ENCODE data around the gene ZNF653. TPM values are rescaled to one million over a fixed set of nuclear protein-coding genes. Genes with fewer than 3 reads are reported as not detected.

ZNF653 gene
- total and polyA plus RNA-seq, 9 of the 15 experiments (the other 6 are each of a cell fraction or from before 2014, with no cell fraction given): 1.6 to 8.0 (median 4.2) TPM; not detected in 2

- no peak for TF ChIP-seq ATF4 (CRISPR knock-in tag; IDR thresholded peaks at IDR 0.05)
- no peak for TF ChIP-seq ZKSCAN8 (CRISPR knock-in tag; IDR thresholded peaks at IDR 0.05)
- TF ChIP-seq BRCA1 (IDR thresholded peaks at IDR 0.05): no peak
- TF ChIP-seq BRCA1 (CRISPR knock-in tag; IDR thresholded peaks at IDR 0.05): no peak
- TF ChIP-seq MGA (IDR thresholded peaks at IDR 0.05): no peak
- no peak for TF ChIP-seq ZNF707 (CRISPR knock-in tag; conservative IDR thresholded peaks at IDR 0.05)
- TF ChIP-seq ZNF133 (CRISPR knock-in tag; IDR thresholded peaks at IDR 0.05): no peak
- TF ChIP-seq ETV6 (IDR thresholded peaks at IDR 0.05; ENCODE audit: borderline replicate concordance in 1 of 2, low read depth in 2 of 2, low read length in 1 of 2): no peak
- no peak for TF ChIP-seq ETV6 (CRISPR knock-in tag; IDR thresholded peaks at IDR 0.05; ENCODE audit: borderline replicate concordance)
- TF ChIP-seq SMAD1 (IDR thresholded peaks at IDR 0.05; ENCODE audit: low read depth, low read length, partially characterized antibody): no peak
- TF ChIP-seq SRSF3 (IDR thresholded peaks at IDR 0.05; ENCODE audit: insufficient read depth, low read length): no peak
- peak; percentile 76; the same call in 1 of the 2 replicates for TF ChIP-seq MYC (IDR thresholded peaks at IDR 0.05; ENCODE audit: low read depth, low read length)
- TF ChIP-seq MYC (CRISPR knock-in tag; IDR thresholded peaks at IDR 0.05; ENCODE audit: borderline replicate concordance, low read depth): peak; percentile 85; the same call in 1 of the 2 replicates
- no peak for TF ChIP-seq RAD51 (IDR thresholded peaks at IDR 0.05; ENCODE audit: borderline replicate concordance, low read depth)
- TF ChIP-seq EHMT2 (IDR thresholded peaks at IDR 0.05): peak; percentile 97
- no peak for TF ChIP-seq BDP1 (IDR thresholded peaks at IDR 0.05; ENCODE audit: insufficient read depth, insufficient read length)
- TF ChIP-seq MIER1 (IDR thresholded peaks at IDR 0.05; ENCODE audit: low read depth): peak; percentile 96
Measured at GRCh38 chr19:11528551-11529341, 23.1 kb upstream of the ZNF653 start, which contains the start of gene ECSIT (continued).

All from K562 (cell line).